22Rv1 (cell line): ENCODE data around the gene OSBPL3.

Experiments
- ZFX ChIP-seq: fragments of 450-650 bp; IDR thresholded peaks from 2 replicates; pipeline ENCODE4 v1.6.1; 2017; ENCODE audit warnings: antibody characterized with exemption, borderline replicate concordance
- TF ChIP-seq, protein P1 (sequence below): fragments of 450-650 bp; IDR thresholded peaks from 2 replicates; pipeline ENCODE4 v1.5.1; 2017; ENCODE audit warnings: mild to moderate bottlenecking

DNA sequence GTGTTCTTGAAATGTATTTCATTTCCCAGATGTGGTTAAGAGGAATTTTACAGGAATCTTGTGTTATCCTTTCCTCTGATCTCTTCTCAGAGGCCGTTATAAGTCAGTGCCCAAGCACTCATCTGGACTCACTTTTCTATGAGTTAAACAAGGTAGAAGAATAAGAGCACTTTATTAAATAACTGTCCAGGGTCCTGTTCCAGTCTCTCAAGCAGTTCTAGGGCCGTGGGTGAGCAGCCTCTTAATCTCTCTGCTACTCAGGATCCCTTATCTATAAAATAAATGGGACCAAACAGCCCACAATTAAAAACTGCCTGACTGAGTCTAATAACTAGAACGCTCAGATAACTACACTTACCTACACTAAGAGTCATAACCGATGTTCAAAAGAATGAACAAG is 111.2 kb downstream of the OSBPL3 start:
- TF ChIP-seq, protein P1, sequence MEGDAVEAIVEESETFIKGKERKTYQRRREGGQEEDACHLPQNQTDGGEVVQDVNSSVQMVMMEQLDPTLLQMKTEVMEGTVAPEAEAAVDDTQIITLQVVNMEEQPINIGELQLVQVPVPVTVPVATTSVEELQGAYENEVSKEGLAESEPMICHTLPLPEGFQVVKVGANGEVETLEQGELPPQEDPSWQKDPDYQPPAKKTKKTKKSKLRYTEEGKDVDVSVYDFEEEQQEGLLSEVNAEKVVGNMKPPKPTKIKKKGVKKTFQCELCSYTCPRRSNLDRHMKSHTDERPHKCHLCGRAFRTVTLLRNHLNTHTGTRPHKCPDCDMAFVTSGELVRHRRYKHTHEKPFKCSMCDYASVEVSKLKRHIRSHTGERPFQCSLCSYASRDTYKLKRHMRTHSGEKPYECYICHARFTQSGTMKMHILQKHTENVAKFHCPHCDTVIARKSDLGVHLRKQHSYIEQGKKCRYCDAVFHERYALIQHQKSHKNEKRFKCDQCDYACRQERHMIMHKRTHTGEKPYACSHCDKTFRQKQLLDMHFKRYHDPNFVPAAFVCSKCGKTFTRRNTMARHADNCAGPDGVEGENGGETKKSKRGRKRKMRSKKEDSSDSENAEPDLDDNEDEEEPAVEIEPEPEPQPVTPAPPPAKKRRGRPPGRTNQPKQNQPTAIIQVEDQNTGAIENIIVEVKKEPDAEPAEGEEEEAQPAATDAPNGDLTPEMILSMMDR = no peak
- TF ChIP-seq ZFX = no peak
